ENCODE data around the gene RAB26. TPM values are rescaled to one million over a fixed set of nuclear protein-coding genes. Genes with fewer than 3 reads are reported as not detected.
A peak's percentile ranks its signal among the peaks of the same experiment; 100 is the strongest.

Gene RAB26
- total and polyA plus RNA-seq, 7 donors, result 0.17 to 1.7 (median 0.32) TPM

GRCh38 chr16:2178321-2179106 is 30.1 kb downstream of the RAB26 start:
- no peak for TF ChIP-seq CTCF (IDR thresholded peaks at IDR 0.05)
- WGBS, 3 donors, result 31 to 52% (median 33%) methylated on average over 55 to 104 of the region's 106 CpGs
- DNase-seq (no peak), ATAC-seq (peak; percentile 15 to 77 (median 52))
- H3K4me3 ChIP-seq, result no peak overlapping the region
- no peaks in the 10 kb centered on the region for H3K27me3 ChIP-seq (ENCODE audit: insufficient read depth in 3 of 3, low read length in 2 of 3)
- H3K9me3 ChIP-seq, result no peaks in the 10 kb centered on the region
- H3K4me1 ChIP-seq, result no peaks in the 10 kb centered on the region
- peaks cover 3 to 48% of the 10 kb centered on the region in 2 donors for H3K36me3 ChIP-seq (ENCODE audit: insufficient read depth in 1 of 2, low read depth in 1 of 2)
- intact Hi-C loops (cut with DNase I), result no loop called here
- no peak overlapping the region for H3K27ac ChIP-seq

GRCh38 chr16:2179107-2179501 is 30.7 kb downstream of the RAB26 start:
- H3K27me3 ChIP-seq (ENCODE audit: insufficient read depth in 3 of 3, low read length in 2 of 3), result no peaks in the 10 kb centered on the region

GRCh38 chr16:2179576-2179975 is 31.2 kb downstream of the RAB26 start:
- TF ChIP-seq CTCF (IDR thresholded peaks at IDR 0.05), result no peak
- Histone ChIP-seq H3K4me3 (no peak overlapping the region), H3K27me3 (ENCODE audit: insufficient read depth in 3 of 3, low read length in 2 of 3) (no peaks in the 10 kb centered on the region), H3K4me1 (no peaks in the 10 kb centered on the region), H3K36me3 (ENCODE audit: insufficient read depth in 1 of 2, low read depth in 1 of 2) (peaks cover 3 to 38% of the 10 kb centered on the region in 2 donors), H3K27ac (no peak overlapping the region), H3K9me3 (no peaks in the 10 kb centered on the region)
- ATAC-seq (no peak), DNase-seq (no peak)
- 92 to 94% (median 93%) methylated on average over 22 to 31 of the region's 31 CpGs for WGBS, 3 donors
- intact Hi-C loops (cut with DNase I), result no loop called here

More at GRCh38 chr16:2179107-2179501, 30.7 kb downstream of the RAB26 start:
- no peak for DNase-seq
- 26 to 44% (median 35%) methylated on average over 26 to 50 of the region's 50 CpGs for WGBS, 3 donors
- H3K4me1 ChIP-seq, result no peaks in the 10 kb centered on the region
- intact Hi-C loops (cut with DNase I), result no loop called here
- no peak overlapping the region for H3K4me3 ChIP-seq
- TF ChIP-seq CTCF (IDR thresholded peaks at IDR 0.05), result no peak
- H3K27ac ChIP-seq, result no peak overlapping the region
- no peak for ATAC-seq
- peaks cover 3 to 42% of the 10 kb centered on the region in 2 donors for H3K36me3 ChIP-seq (ENCODE audit: insufficient read depth in 1 of 2, low read depth in 1 of 2)
- no peaks in the 10 kb centered on the region for H3K9me3 ChIP-seq

GRCh38 chr16:2180461-2180860 is 32.0 kb downstream of the RAB26 start:
- no peak overlapping the region for H3K4me3 ChIP-seq
- peaks cover 3 to 29% of the 10 kb centered on the region in 2 donors for H3K36me3 ChIP-seq (ENCODE audit: insufficient read depth in 1 of 2, low read depth in 1 of 2)
- intact Hi-C loops (cut with DNase I), result no loop called here
- WGBS, 3 donors, result 91 to 94% (median 94%) methylated on average over 36 to 43 of the region's 43 CpGs
- H3K4me1 ChIP-seq, result no peaks in the 10 kb centered on the region
- no peaks in the 10 kb centered on the region for H3K9me3 ChIP-seq
- no peak for DNase-seq
- TF ChIP-seq CTCF (IDR thresholded peaks at IDR 0.05), result no peak
- ATAC-seq, result no peak
- no peaks in the 10 kb centered on the region for H3K27me3 ChIP-seq (ENCODE audit: insufficient read depth in 3 of 3, low read length in 2 of 3)
- H3K27ac ChIP-seq, result no peak overlapping the region
